Dendritic cell treated with granulocyte-macrophage colony-stimulating factor and Interleukin-4, amounts not matched to agents 40 ng/mL and 50 ng/mL, for 4 days (primary cell): ENCODE measurements around the gene OTUB2.

ENCODE experiments used
- H3K27ac Mint-ChIP-seq: one replicate; pipeline ENCODE4 v1.8.0; 2022; ENCODE audit warnings: mild to moderate bottlenecking, mixed read lengths
- H3K27me3 Mint-ChIP-seq: one replicate; pipeline ENCODE4 v1.8.0; 2022; ENCODE audit warnings: mild to moderate bottlenecking, mixed read lengths
- H3K36me3 Mint-ChIP-seq: one replicate; pipeline ENCODE4 v1.8.0; 2022; ENCODE audit warnings: low read depth, mixed read lengths
- H3K4me1 Mint-ChIP-seq: one replicate; pipeline ENCODE4 v1.8.0; 2022; ENCODE audit warnings: low read depth, mixed read lengths
- H3K4me3 Mint-ChIP-seq: one replicate; pipeline ENCODE4 v1.8.0; 2022; ENCODE audit warnings: mild to moderate bottlenecking, moderate library complexity, mixed read lengths
- H3K9me3 Mint-ChIP-seq: one replicate; pipeline ENCODE4 v1.8.0; 2022; ENCODE audit warnings: mixed read lengths
- intact Hi-C: fragments of 100-400 bp; cut with micrococcal nuclease; formaldehyde crosslinking; loops from one replicate; pipeline ENCODE4 v1.15.0; 2022

The OTUB2 gene

DNA sequence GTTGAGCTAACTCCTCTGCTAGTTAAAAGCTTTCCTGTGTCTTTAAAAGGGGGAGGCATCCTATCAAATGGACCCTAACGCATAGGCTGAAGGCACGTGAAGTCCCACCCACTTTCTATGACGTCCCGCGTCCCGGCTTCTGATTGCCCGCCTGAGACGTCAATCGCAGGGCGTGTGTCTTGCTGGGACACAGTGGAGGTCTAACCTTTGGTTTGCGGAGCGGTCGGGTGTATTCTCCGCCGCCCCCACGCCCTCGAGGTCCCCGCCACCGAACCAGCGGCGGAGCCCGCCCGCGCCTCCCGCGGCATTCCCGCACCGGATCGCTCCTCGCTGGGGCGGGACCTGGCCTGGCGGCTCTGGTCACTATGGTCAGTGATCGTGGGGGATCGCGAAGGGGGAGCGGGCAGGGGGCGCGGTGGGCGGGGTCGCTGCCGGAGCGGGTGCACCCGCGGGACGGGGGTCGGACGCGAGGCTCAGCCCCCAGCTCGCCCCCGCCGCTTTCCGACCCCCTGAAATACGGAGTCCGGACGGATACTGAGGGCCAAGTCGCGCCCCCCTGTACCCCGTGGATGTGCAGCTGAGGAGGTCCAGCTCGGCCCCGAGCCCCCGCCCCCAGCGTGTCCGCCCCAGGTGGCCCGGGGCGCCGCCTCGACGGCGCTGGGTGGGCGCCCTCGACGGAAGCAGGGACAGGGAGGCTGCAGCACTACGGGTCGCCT is at the start of gene OTUB2:
OTUB2 (plus strand) TSS at position 168 of the 716 bp plus-strand sequence; CDS start at position 366, 198 bp downstream.
- peak within 1 kb of the TSS; percentile 66 for H3K4me3 Mint-ChIP-seq
- H3K4me1 Mint-ChIP-seq = peaks cover 48% of the 10 kb centered on the region
- no peaks in the 10 kb centered on the region for H3K9me3 Mint-ChIP-seq
- H3K36me3 Mint-ChIP-seq = no peaks in the 10 kb centered on the region
- H3K27me3 Mint-ChIP-seq = peaks cover 4% of the 10 kb centered on the region
- intact Hi-C loops = loop anchor here (5.0 kb wide), 1 partner anchor 56 kb away; the partner anchor contains the start of genes DDX24 and IFI27L1
- peak within 1 kb of the TSS; percentile 20 for H3K27ac Mint-ChIP-seq

GRCh38 chr14:93976477-93977057 is 49.6 kb upstream of the OTUB2 start, which contains the start of gene ASB2:
TSS of gene ASB2 (minus strand) at chr14:93976570. CDS start at chr14:93964539, 12,031 bp downstream.
- no peaks in the 10 kb centered on the region for H3K9me3 Mint-ChIP-seq
- H3K36me3 Mint-ChIP-seq = no peaks in the 10 kb centered on the region
- intact Hi-C loops = no loop called here
- H3K4me1 Mint-ChIP-seq = peaks cover 32% of the 10 kb centered on the region
- no peak within 1 kb of the TSS for H3K27ac Mint-ChIP-seq
- no peak within 1 kb of the TSS for H3K4me3 Mint-ChIP-seq
- H3K27me3 Mint-ChIP-seq = peaks cover 40% of the 10 kb centered on the region

DNA sequence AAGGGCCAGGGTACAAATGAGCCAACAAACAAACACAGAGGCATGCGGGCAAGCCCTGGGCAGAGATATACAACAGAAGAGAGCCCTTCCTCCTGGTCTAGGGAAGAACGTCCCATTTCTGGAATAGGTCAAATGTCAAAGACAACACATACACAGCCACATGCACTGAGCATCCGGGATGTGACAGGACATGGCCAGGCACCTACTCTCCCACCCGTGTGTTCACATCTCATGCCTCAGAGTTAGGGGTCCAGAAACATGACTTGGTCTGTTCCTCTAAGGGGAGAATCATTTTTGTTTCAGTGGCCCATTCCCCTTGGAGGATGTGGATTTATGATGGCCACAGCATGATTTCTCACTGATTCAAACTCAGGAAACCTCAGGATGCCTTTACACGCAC is 49.0 kb upstream of the OTUB2 start:
- intact Hi-C loops = no loop called here
- H3K4me1 Mint-ChIP-seq = peaks cover 38% of the 10 kb centered on the region
- no peak overlapping the region for H3K4me3 Mint-ChIP-seq
- no peaks in the 10 kb centered on the region for H3K36me3 Mint-ChIP-seq
- peaks cover 41% of the 10 kb centered on the region for H3K27me3 Mint-ChIP-seq
- no peaks in the 10 kb centered on the region for H3K9me3 Mint-ChIP-seq
- H3K27ac Mint-ChIP-seq = no peak overlapping the region

DNA sequence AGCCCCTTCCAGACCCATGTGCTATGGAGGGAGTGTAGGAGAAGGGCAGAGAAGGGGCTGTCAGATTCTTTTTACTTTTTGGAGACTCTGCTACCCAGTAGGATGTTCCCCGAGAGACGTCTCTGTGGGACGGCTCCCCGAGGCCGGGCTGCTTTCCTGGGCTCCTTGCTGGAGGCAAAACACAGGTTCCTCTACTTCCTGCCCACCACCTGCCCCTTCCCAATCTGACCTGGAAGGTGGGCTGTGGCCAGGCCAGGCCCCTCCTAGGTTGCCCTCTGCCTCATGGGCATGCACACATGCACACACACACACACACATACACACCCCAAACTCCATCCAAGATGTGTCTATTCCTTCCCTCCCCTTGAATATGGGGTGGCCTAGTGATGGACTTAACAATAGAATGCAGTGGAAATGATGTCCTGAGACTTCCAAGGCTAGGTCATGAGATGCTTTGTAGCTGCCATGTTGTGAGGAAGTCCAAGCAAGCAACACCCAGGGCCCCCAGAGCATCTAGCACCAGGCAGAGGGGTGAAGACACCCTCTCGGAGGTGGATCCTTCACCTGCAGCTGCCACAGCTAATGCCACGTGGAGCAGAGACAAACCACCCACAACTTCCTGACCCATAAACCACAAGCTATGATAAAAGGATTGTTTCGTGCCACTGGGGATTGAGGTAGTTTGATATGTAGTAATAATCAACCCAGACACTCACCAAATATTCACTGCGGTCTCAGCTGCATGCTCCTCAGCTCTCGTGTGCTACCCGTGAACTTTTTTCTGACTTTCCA is 48.2 kb upstream of the OTUB2 start:
- H3K36me3 Mint-ChIP-seq = no peaks in the 10 kb centered on the region
- no peak overlapping the region for H3K4me3 Mint-ChIP-seq
- intact Hi-C loops = no loop called here
- no peak overlapping the region for H3K27ac Mint-ChIP-seq
- peaks cover 41% of the 10 kb centered on the region for H3K27me3 Mint-ChIP-seq
- no peaks in the 10 kb centered on the region for H3K9me3 Mint-ChIP-seq
- H3K4me1 Mint-ChIP-seq = peaks cover 42% of the 10 kb centered on the region

- H3K4me1 Mint-ChIP-seq = peaks cover 41% of the 10 kb centered on the region
- no peak overlapping the region for H3K4me3 Mint-ChIP-seq
Measured at GRCh38 chr14:93978735-93979134, 47.4 kb upstream of the OTUB2 start.

DNA sequence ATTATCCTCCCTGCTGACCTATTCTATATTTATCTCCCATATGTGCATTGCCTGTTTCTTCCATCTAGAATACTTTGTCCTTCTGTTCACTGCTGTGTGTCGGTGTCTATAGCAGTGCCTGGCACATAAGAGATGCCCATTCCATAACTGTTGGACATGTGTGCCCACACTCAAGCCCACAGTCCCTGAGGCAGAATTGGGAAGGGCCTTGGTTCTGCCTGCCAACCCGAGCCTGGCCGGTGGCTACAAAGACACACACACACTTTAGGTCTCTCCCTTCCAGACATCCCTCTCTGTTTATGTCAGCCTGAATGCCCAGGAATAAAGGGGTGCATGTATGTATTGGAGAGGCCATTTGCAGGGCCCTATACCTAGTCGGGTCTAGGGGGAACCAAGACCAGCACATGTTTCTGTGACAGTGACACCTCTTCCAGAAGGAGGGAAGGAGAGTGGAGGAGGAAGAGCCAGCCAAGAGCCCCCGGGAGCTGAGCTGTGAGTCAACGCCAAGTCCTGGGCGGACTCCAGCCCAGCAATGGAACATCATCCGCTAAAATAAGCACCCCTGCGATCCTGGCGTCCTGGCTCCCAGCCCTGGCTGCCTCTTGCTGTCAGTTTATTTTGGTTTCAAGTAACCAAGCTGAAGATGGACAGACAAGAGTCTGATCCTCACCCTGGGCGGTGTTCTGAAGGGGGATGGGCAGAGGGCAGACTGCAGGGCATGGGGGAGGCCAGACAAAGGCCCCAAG is 45.5 kb upstream of the OTUB2 start:
- Mint-ChIP-seq H3K4me1 (peaks cover 26% of the 10 kb centered on the region), H3K9me3 (no peaks in the 10 kb centered on the region), H3K4me3 (no peak overlapping the region), H3K27ac (peak overlapping the region; percentile 10), H3K27me3 (peaks cover 40% of the 10 kb centered on the region), H3K36me3 (no peaks in the 10 kb centered on the region)
- intact Hi-C loops = no loop called here

More at GRCh38 chr14:93978735-93979134, 47.4 kb upstream of the OTUB2 start:
- H3K27me3 Mint-ChIP-seq = peaks cover 40% of the 10 kb centered on the region
- no peak overlapping the region for H3K27ac Mint-ChIP-seq
- H3K36me3 Mint-ChIP-seq = no peaks in the 10 kb centered on the region
- intact Hi-C loops = no loop called here
- no peaks in the 10 kb centered on the region for H3K9me3 Mint-ChIP-seq

DNA sequence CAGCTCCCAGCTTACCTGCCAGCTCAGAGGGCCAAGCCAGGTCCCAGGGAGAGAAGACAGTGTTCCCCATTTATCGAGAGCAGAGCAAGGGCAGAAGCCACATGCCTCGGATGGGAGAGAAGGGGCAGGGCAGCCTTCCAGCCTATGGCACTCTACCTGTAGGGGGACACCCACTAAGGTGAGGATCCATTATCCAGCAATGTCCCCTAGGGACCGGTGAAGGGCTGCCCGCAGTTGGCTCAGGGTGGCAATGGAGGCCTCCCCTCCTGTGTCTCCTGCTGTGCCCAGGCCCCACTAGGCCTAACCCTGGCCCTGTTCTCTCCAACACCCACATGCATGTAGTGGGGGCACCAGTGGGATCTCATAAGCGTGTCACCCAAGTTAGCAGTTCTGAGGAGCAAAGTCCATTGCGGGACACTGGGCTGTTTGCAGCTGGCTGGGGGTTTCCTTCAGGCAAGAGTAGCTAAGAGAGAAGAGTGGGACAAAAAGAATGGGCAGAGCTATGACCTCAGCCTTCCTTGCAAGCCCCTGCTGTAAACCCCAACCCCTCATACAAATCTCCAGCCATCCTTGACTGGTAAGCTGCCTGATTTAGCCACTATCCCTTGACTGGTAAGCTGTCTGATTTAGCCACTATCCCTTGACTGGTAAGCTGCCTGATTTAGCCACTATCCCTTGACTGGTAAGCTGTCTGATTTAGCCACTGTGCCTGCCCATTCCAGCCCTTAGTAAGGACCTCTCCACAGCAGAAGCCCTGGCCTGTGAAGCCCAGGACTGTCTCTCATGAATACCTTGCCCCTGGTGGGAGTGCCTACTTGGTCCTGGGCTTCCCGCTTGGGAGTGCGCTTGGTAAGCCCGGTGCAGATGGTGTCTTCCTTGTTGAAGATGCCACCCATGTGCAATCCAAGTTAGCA is 44.6 kb upstream of the OTUB2 start:
- no peaks in the 10 kb centered on the region for H3K36me3 Mint-ChIP-seq

DNA sequence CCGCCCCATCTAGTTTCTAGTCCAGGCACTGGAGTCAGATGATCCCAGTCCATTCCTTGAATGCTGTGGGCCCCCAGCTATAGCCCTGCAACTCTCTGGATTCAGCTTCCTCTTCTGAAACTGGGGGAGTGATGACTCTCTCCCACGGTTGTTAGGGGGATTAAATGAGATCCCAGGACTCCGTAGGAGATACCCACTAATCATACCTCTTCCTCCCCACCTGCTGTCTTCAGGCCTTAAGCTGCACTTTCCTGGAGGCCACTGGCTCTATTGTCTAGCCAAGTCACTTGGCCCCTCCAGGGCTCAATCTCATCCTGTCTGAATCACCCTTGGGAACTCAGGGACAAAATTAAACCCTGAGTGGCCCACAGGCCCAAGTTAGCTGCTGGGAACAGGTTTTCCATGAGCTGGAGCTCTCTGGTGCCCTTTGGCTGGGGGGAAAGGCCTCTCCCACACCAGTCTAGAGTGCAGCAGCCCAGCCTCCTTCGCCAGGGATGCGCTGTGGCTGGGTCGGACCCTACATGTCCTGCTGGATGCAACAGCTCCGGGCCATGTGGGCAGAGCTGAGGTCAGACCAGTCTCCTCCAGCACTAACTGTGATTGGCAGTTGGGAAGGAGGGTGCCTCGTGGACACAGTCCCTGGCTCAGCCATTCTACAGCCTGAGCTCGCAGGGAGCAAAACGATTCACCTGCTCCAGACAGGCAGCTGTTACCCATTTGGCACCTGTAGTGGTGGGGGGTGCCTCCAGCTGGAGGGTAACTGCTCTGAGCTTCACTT is 43.7 kb upstream of the OTUB2 start:
- Mint-ChIP-seq H3K9me3 (no peaks in the 10 kb centered on the region), H3K4me1 (peaks cover 22% of the 10 kb centered on the region), H3K36me3 (no peaks in the 10 kb centered on the region), H3K27ac (no peak overlapping the region), H3K4me3 (no peak overlapping the region), H3K27me3 (peaks cover 32% of the 10 kb centered on the region)
- intact Hi-C loops = no loop called here

More for the DNA sequence above, 44.6 kb upstream of the OTUB2 start:
- H3K27me3 Mint-ChIP-seq = peaks cover 36% of the 10 kb centered on the region
- peaks cover 20% of the 10 kb centered on the region for H3K4me1 Mint-ChIP-seq
- H3K9me3 Mint-ChIP-seq = no peaks in the 10 kb centered on the region
- peak overlapping the region; percentile 10 for H3K27ac Mint-ChIP-seq
- intact Hi-C loops = no loop called here
- no peak overlapping the region for H3K4me3 Mint-ChIP-seq

- H3K4me1 Mint-ChIP-seq = peaks cover 24% of the 10 kb centered on the region
- H3K4me3 Mint-ChIP-seq = no peak overlapping the region
- intact Hi-C loops = no loop called here
- H3K27ac Mint-ChIP-seq = no peak overlapping the region
- H3K36me3 Mint-ChIP-seq = no peaks in the 10 kb centered on the region
- H3K27me3 Mint-ChIP-seq = peaks cover 30% of the 10 kb centered on the region
- H3K9me3 Mint-ChIP-seq = no peaks in the 10 kb centered on the region
Measured at GRCh38 chr14:93984070-93984469, 42.1 kb upstream of the OTUB2 start.

GRCh38 chr14:93984987-93985410 is 41.1 kb upstream of the OTUB2 start:
- no peak overlapping the region for H3K27ac Mint-ChIP-seq
- H3K9me3 Mint-ChIP-seq = no peaks in the 10 kb centered on the region
- H3K4me3 Mint-ChIP-seq = no peak overlapping the region
- H3K4me1 Mint-ChIP-seq = peaks cover 33% of the 10 kb centered on the region
- intact Hi-C loops = no loop called here
- H3K27me3 Mint-ChIP-seq = peaks cover 28% of the 10 kb centered on the region
- H3K36me3 Mint-ChIP-seq = no peaks in the 10 kb centered on the region

DNA sequence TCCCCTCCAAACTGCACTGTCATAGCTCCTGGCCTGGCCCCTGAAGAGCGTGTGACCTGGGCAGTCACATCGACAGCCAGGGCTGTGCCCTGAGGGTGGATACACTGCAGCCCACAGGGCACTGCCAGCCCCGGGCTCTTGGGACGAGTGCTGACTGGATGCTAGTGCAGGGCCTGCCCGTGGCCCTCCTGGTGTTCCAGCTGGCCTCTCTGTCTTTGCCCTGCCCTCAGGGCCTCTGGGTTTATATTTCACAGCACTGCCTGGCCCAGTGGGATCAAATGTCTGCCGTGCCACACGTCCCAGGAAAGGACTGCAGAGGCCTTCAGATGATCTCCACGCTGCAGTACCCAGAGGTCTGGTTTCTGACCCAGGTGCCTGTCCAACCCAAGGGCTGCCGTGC is 39.2 kb upstream of the OTUB2 start:
- Mint-ChIP-seq H3K9me3 (no peaks in the 10 kb centered on the region), H3K4me3 (no peak overlapping the region), H3K27ac (no peak overlapping the region), H3K27me3 (peaks cover 27% of the 10 kb centered on the region), H3K36me3 (no peaks in the 10 kb centered on the region), H3K4me1 (peaks cover 40% of the 10 kb centered on the region)
- intact Hi-C loops = no loop called here

- Mint-ChIP-seq H3K4me3 (no peak overlapping the region), H3K36me3 (no peaks in the 10 kb centered on the region), H3K4me1 (peaks cover 36% of the 10 kb centered on the region), H3K9me3 (no peaks in the 10 kb centered on the region), H3K27me3 (peaks cover 28% of the 10 kb centered on the region), H3K27ac (no peak overlapping the region)
- intact Hi-C loops = no loop called here
Measured at GRCh38 chr14:93987376-93987775, 38.8 kb upstream of the OTUB2 start.
